Adrenal gland (tissue), 5 donors: ENCODE data around the gene IPO11.

Experiments used
- CTCF ChIP-seq, 6 experiments: fragments of 450-650 bp in 4 of 6; fragments of 200-600 bp in 2 of 6; sonication (generic) in 1 of 6; IDR thresholded peaks; 1 replicate in 5 of 6; 2 replicates in 1 of 6; pipeline versions ENCODE4 v1.5.1 to v1.8.0; 2016 to 2021; ENCODE audit warnings: antibody characterized with exemption in 6 of 6, mild to moderate bottlenecking in 2 of 6, moderate library complexity in 1 of 6
- POLR2A ChIP-seq, 2 donors: fragments of 450-650 bp; IDR thresholded peaks; one replicate each; pipeline ENCODE4 v1.6.1; 2017; ENCODE audit warnings: antibody characterized with exemption in 2 of 2, mild to moderate bottlenecking in 2 of 2, moderate library complexity in 1 of 2
- donor health status: DM: no; HTN: no; CAD: no.

- TF ChIP-seq CTCF (IDR thresholded peaks at IDR 0.05) (no peak), POLR2A (IDR thresholded peaks at IDR 0.05) (no peak)
These were observed 97.2 kb downstream of the IPO11 start for GRCh38 chr5:62509806-62510205.
